MM.1S (cell line): ENCODE measurements around the gene PPP2R5C.

Source experiments
- DNase-seq: peaks from one replicate; pipeline ENCODE4 v3.0.0-alpha.2; 2015
- H2AFZ ChIP-seq: fragments of 300-600 bp; sonication (generic); 2 replicates; pipeline ENCODE4 v1.6.0; 2016; ENCODE audit warnings: antibody characterized with exemption, low read length
- H3F3A ChIP-seq: fragments of 300-600 bp; sonication (generic); 2 replicates; pipeline ENCODE4 v1.6.1; 2016; ENCODE audit warnings: mild to moderate bottlenecking, antibody characterized with exemption, low read length, moderate library complexity, mixed read lengths; ENCODE audit not compliant: insufficient read depth
- H3K27ac ChIP-seq: fragments of 300-600 bp; sonication (generic); 2 replicates; pipeline ENCODE4 v1.5.1; 2016; ENCODE audit warnings: mild to moderate bottlenecking, low read length
- H3K27me3 ChIP-seq: fragments of 300-600 bp; sonication (generic); replicated peaks from 2 replicates; pipeline ENCODE4 v1.6.0; 2016; ENCODE audit warnings: low read length; ENCODE audit not compliant: insufficient read depth
- H3K36me3 ChIP-seq: fragments of 300-600 bp; sonication (generic); replicated peaks from 2 replicates; pipeline ENCODE4 v1.6.1; 2016; ENCODE audit warnings: mild to moderate bottlenecking, low read length, mixed read lengths; ENCODE audit not compliant: insufficient read depth
- H3K4me1 ChIP-seq: fragments of 300-600 bp; sonication (generic); 2 replicates; pipeline ENCODE4 v1.6.1; 2016; ENCODE audit warnings: low read length, mixed read lengths
- H3K4me2 ChIP-seq: fragments of 300-600 bp; sonication (generic); 2 replicates; pipeline ENCODE4 v1.6.0; 2016; ENCODE audit warnings: low read depth, low read length
- H3K4me3 ChIP-seq: fragments of 300-600 bp; sonication (generic); 2 replicates; pipeline ENCODE4 v1.5.1; 2016; ENCODE audit warnings: low read length, mixed read lengths
- H3K79me2 ChIP-seq: fragments of 300-600 bp; sonication (generic); 2 replicates; pipeline ENCODE4 v1.6.1; 2016; ENCODE audit warnings: mixed run types, low read length, mixed read lengths
- H3K9ac ChIP-seq: fragments of 300-600 bp; sonication (generic); 2 replicates; pipeline ENCODE4 v1.6.1; 2016; ENCODE audit warnings: low read length, mixed read lengths
- H3K9me2 ChIP-seq: fragments of 300-600 bp; sonication (generic); replicated peaks from 2 replicates; pipeline ENCODE4 v1.6.1; 2016; ENCODE audit warnings: mild to moderate bottlenecking, low read length, mixed read lengths; ENCODE audit not compliant: insufficient read depth
- H3K9me3 ChIP-seq: fragments of 300-600 bp; sonication (generic); replicated peaks from 2 replicates; pipeline ENCODE4 v1.6.1; 2016; ENCODE audit warnings: mild to moderate bottlenecking, low read length, mixed read lengths; ENCODE audit not compliant: insufficient read depth
- H4K20me1 ChIP-seq: fragments of 300-600 bp; sonication (generic); 2 replicates; pipeline ENCODE4 v1.6.1; 2016; ENCODE audit warnings: mild to moderate bottlenecking, low read length, moderate library complexity, mixed read lengths; ENCODE audit not compliant: insufficient read depth
- CTCF ChIP-seq: fragments of 300-600 bp; sonication (generic); IDR thresholded peaks from 2 replicates; pipeline ENCODE4 v1.5.1; 2016; ENCODE audit warnings: antibody characterized with exemption, low read length, mixed read lengths
- EZH2 ChIP-seq: fragments of 300-600 bp; sonication (generic); optimal IDR thresholded peaks from 2 replicates; pipeline ENCODE3; 2017; ENCODE audit warnings: low read depth, mild to moderate bottlenecking, antibody characterized with exemption, low read length, mixed read lengths
- EZH2phosphoT487 ChIP-seq: fragments of 300-600 bp; sonication (generic); IDR thresholded peaks from 2 replicates; pipeline ENCODE4 v1.6.1; 2018; ENCODE audit warnings: antibody characterized with exemption, low read length

The PPP2R5C gene

GRCh38 chr14:101825797-101826196 is 64.3 kb downstream of the PPP2R5C start:
- Histone ChIP-seq H3K4me2 (peak overlapping the region; percentile 86), H3K4me3 (no peak overlapping the region)

GRCh38 chr14:101826351-101826750 is 64.8 kb downstream of the PPP2R5C start:
- peaks cover 87% of the 10 kb centered on the region for H3K79me2 ChIP-seq
- H3K9me3 ChIP-seq, result no peaks in the 10 kb centered on the region
- peaks cover 12% of the 10 kb centered on the region for H3F3A ChIP-seq
- TF ChIP-seq EZH2phosphoT487, result no peak
- no peak for TF ChIP-seq CTCF
- TF ChIP-seq EZH2, result no peak
- H3K4me2 ChIP-seq, result no peak overlapping the region; the same call in 1 of the 2 replicates
- DNase-seq, result no peak
- H2AFZ ChIP-seq, result no peak overlapping the region
- no peak overlapping the region for H3K9ac ChIP-seq
- peaks cover 35% of the 10 kb centered on the region for H3K4me1 ChIP-seq
- H3K9me2 ChIP-seq, result no peaks in the 10 kb centered on the region
- H3K4me3 ChIP-seq, result no peak overlapping the region
- H3K27me3 ChIP-seq, result no peaks in the 10 kb centered on the region
- no peaks in the 10 kb centered on the region for H3K36me3 ChIP-seq
- H4K20me1 ChIP-seq, result no peaks in the 10 kb centered on the region
- no peak overlapping the region; the same call in 1 of the 2 replicates for H3K27ac ChIP-seq

More at GRCh38 chr14:101825797-101826196, 64.3 kb downstream of the PPP2R5C start:
- Histone ChIP-seq H3K9ac (peak overlapping the region; percentile 44; the same call in 1 of the 2 replicates), H3F3A (peaks cover 12% of the 10 kb centered on the region), H3K9me2 (no peaks in the 10 kb centered on the region), H3K9me3 (no peaks in the 10 kb centered on the region), H3K27me3 (no peaks in the 10 kb centered on the region), H3K4me1 (peaks cover 35% of the 10 kb centered on the region), H3K36me3 (no peaks in the 10 kb centered on the region), H4K20me1 (no peaks in the 10 kb centered on the region), H2AFZ (no peak overlapping the region), H3K27ac (peak overlapping the region; percentile 100), H3K79me2 (peaks cover 85% of the 10 kb centered on the region)
- no peak for DNase-seq
- TF ChIP-seq EZH2phosphoT487, result no peak
- no peak for TF ChIP-seq CTCF
- no peak for TF ChIP-seq EZH2

GRCh38 chr14:101827286-101827685 is 65.8 kb downstream of the PPP2R5C start:
- no peak for DNase-seq
- H3K9ac ChIP-seq, result no peak overlapping the region
- no peaks in the 10 kb centered on the region for H4K20me1 ChIP-seq
- no peaks in the 10 kb centered on the region for H3K9me3 ChIP-seq
- no peak overlapping the region for H3K27ac ChIP-seq
- H3K36me3 ChIP-seq, result no peaks in the 10 kb centered on the region
- TF ChIP-seq EZH2, result no peak
- no peak for TF ChIP-seq CTCF
- no peak for TF ChIP-seq EZH2phosphoT487
- H3K79me2 ChIP-seq, result peaks cover 88% of the 10 kb centered on the region
- no peaks in the 10 kb centered on the region for H3K27me3 ChIP-seq
- peaks cover 12% of the 10 kb centered on the region for H3F3A ChIP-seq
- H3K4me2 ChIP-seq, result no peak overlapping the region
- peaks cover 35% of the 10 kb centered on the region for H3K4me1 ChIP-seq
- H3K9me2 ChIP-seq, result no peaks in the 10 kb centered on the region
- H3K4me3 ChIP-seq, result no peak overlapping the region
- no peak overlapping the region for H2AFZ ChIP-seq
